Measurements from ENCODE around the gene SCAMP5. TPM values are rescaled to one million over a fixed set of nuclear protein-coding genes. Genes with fewer than 3 reads are reported as not detected.

The SCAMP5 gene
- total and polyA plus RNA-seq, 5 donors from 2014 or later = 0.20 to 1.3 (median 0.25) TPM; not detected in 2

DNA sequence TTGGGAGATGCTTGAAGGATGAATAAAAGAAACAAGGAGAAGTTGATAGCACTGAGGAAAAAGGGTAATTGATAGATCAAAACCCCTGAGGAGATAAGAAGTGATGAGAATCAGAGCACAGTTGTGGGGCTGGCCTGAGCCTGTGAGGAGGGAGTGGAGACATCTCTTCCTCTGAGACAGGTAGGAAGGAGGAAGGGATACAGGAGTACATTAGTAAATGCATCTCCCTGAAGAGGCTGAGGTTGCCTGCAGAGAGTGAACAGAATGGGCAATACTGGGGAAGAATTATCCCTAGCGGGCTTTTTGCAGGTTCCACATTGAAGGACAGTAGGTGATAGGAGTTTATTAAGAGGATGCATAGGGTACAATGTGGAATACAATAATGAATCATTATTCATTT, 17.3 kb upstream of the SCAMP5 start:
- H3K4me1 Mint-ChIP-seq = peaks cover 0 to 6% (median 0%) of the 10 kb centered on the region in 4 donors

DNA sequence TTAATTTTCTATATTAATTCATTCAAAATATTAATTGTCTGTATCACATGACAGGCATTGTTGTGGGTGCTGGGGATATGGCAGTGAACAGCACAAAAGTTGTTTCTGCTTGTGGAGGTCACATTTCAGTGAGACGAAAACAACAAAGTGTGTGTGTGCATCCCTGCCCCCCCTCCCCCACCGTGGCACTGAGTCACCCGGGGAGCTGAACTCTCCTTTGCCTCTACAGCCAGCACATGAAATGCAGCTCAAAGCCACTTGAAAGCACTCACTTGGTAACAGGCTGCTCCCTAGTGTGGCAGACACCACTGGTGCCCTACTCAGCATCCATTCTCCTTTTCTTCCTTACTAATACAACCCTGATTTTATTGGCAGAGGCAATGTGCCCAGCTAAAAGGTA, 16.9 kb upstream of the SCAMP5 start:
- Mint-ChIP-seq H3K4me1 (peaks cover 0 to 6% (median under 1%) of the 10 kb centered on the region in 4 donors), H3K27ac (no peak overlapping the region), H3K27me3 (peaks cover 9% of the 10 kb centered on the region), H3K9me3 (peaks cover 0 to 2% (median 0%) of the 10 kb centered on the region in 7 donors), H3K4me3 (no peak overlapping the region), H3K36me3 (no peaks in the 10 kb centered on the region)
- Histone ChIP-seq H3K9me3 (ENCODE audit: control insufficient read depth in 2 of 2, low read length in 2 of 2) (no peaks in the 10 kb centered on the region), H3K27me3 (ENCODE audit: control insufficient read depth, insufficient read depth, low read length) (no peaks in the 10 kb centered on the region), H3K27ac (ENCODE audit: insufficient read depth, low read length, poor library complexity, severe bottlenecking) (no peak overlapping the region), H3K36me3 (ENCODE audit: control insufficient read depth, insufficient read depth, low read length) (no peaks in the 10 kb centered on the region), H3K4me1 (ENCODE audit: control insufficient read depth, insufficient read depth, low read length, poor library complexity, severe bottlenecking) (no peaks in the 10 kb centered on the region), H3K4me3 (ENCODE audit: low read depth, low read length) (no peak overlapping the region)
- DNase-seq (peak in 1 of 3 donors; percentile 63), ATAC-seq (ENCODE audit: low read depth in 2 of 2) (peak; percentile 53 to 64)

More for the DNA sequence above, 17.3 kb upstream of the SCAMP5 start:
- Histone ChIP-seq H3K36me3 (ENCODE audit: control insufficient read depth, insufficient read depth, low read length) (no peaks in the 10 kb centered on the region), H3K4me1 (ENCODE audit: control insufficient read depth, insufficient read depth, low read length, poor library complexity, severe bottlenecking) (no peaks in the 10 kb centered on the region), H3K27me3 (ENCODE audit: control insufficient read depth, insufficient read depth, low read length) (no peaks in the 10 kb centered on the region), H3K4me3 (ENCODE audit: low read depth, low read length) (no peak overlapping the region), H3K9me3 (ENCODE audit: control insufficient read depth in 2 of 2, low read length in 2 of 2) (no peaks in the 10 kb centered on the region), H3K27ac (ENCODE audit: insufficient read depth, low read length, poor library complexity, severe bottlenecking) (no peak overlapping the region)
- H3K36me3 Mint-ChIP-seq = no peaks in the 10 kb centered on the region
- no peak overlapping the region for H3K27ac Mint-ChIP-seq
- ATAC-seq (ENCODE audit: low read depth in 2 of 2) = no peak
- DNase-seq = no peak
- H3K27me3 Mint-ChIP-seq = peaks cover 9% of the 10 kb centered on the region
- no peak overlapping the region for H3K4me3 Mint-ChIP-seq
- peaks cover 0 to 2% (median 0%) of the 10 kb centered on the region in 7 donors for H3K9me3 Mint-ChIP-seq

DNA sequence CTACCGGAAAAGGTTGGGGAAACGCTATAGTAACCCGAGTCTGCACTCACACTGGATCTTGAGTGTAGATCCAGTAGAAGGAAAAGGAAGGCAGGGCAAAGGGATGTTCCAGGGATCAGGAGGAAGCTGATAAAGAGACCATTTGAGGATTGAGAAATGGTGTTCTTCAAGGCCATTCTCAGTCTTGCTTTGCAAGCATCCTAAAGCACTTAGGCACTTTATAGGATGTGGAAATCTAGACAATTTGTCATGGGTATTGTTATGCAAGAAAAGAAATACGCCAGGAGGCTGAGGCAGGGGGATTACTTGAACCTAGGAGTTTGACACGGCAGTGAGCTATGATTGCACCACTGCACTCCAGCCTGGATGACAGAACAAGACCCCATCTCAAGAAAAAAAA, 13.2 kb upstream of the SCAMP5 start:
- no peaks in the 10 kb centered on the region for H3K9me3 ChIP-seq (ENCODE audit: control insufficient read depth in 2 of 2, low read length in 2 of 2)
- Mint-ChIP-seq H3K9me3 (peaks cover 0 to 1% (median 0%) of the 10 kb centered on the region in 7 donors), H3K4me1 (peaks cover 0 to 8% (median 3%) of the 10 kb centered on the region in 4 donors), H3K27me3 (peaks cover 4% of the 10 kb centered on the region), H3K27ac (no peak overlapping the region), H3K36me3 (no peaks in the 10 kb centered on the region), H3K4me3 (peak overlapping the region in 1 of 4 donors; percentile 49)
- H3K27me3 ChIP-seq (ENCODE audit: control insufficient read depth, insufficient read depth, low read length) = no peaks in the 10 kb centered on the region
- no peaks in the 10 kb centered on the region for H3K4me1 ChIP-seq (ENCODE audit: control insufficient read depth, insufficient read depth, low read length, poor library complexity, severe bottlenecking)
- H3K36me3 ChIP-seq (ENCODE audit: control insufficient read depth, insufficient read depth, low read length) = no peaks in the 10 kb centered on the region
- DNase-seq (no peak), ATAC-seq (ENCODE audit: low read depth in 2 of 2) (no peak)
- H3K27ac ChIP-seq (ENCODE audit: insufficient read depth, low read length, poor library complexity, severe bottlenecking) = no peak overlapping the region
- H3K4me3 ChIP-seq (ENCODE audit: low read depth, low read length) = no peak overlapping the region

DNA sequence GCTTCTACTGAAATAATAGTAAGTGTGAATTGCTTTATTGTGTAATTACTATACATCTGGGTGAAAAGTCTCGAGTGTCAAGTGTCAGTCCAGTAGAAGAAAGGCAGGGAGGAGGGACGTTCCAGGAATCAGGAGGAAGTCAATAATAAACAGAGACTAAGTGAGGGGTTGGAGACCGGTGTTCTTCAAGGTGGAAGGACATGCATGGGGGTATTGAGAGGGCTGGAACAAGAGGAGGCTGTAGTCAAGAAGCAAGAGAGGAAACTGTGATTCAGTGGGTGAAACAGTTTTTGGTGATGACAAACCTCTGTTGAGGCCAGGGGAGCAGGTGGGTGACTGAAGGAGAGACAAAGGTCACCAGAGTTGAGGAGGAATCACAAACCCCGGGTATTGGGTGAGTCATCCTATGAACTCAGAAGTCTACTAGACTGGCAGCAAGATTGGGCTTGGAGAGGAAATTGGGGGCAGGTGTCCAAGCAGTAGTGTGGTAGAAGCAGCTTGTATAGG, 11.6 kb upstream of the SCAMP5 start:
- Histone ChIP-seq H3K4me3 (ENCODE audit: low read depth, low read length) (no peak overlapping the region), H3K36me3 (ENCODE audit: control insufficient read depth, insufficient read depth, low read length) (no peaks in the 10 kb centered on the region), H3K9me3 (ENCODE audit: control insufficient read depth in 2 of 2, low read length in 2 of 2) (no peaks in the 10 kb centered on the region), H3K27ac (ENCODE audit: insufficient read depth, low read length, poor library complexity, severe bottlenecking) (no peak overlapping the region), H3K27me3 (ENCODE audit: control insufficient read depth, insufficient read depth, low read length) (no peaks in the 10 kb centered on the region), H3K4me1 (ENCODE audit: control insufficient read depth, insufficient read depth, low read length, poor library complexity, severe bottlenecking) (no peaks in the 10 kb centered on the region)
- Mint-ChIP-seq H3K9me3 (peaks cover 0 to 1% (median 0%) of the 10 kb centered on the region in 7 donors), H3K4me1 (peaks cover 0 to 8% (median 0%) of the 10 kb centered on the region in 4 donors), H3K27ac (no peak overlapping the region), H3K4me3 (no peak overlapping the region), H3K36me3 (no peaks in the 10 kb centered on the region), H3K27me3 (peaks cover 4% of the 10 kb centered on the region)
- peak in 1 of 2 donors; percentile 59 for ATAC-seq (ENCODE audit: low read depth in 2 of 2)
- peak in 1 of 3 donors; percentile 64 for DNase-seq

DNA sequence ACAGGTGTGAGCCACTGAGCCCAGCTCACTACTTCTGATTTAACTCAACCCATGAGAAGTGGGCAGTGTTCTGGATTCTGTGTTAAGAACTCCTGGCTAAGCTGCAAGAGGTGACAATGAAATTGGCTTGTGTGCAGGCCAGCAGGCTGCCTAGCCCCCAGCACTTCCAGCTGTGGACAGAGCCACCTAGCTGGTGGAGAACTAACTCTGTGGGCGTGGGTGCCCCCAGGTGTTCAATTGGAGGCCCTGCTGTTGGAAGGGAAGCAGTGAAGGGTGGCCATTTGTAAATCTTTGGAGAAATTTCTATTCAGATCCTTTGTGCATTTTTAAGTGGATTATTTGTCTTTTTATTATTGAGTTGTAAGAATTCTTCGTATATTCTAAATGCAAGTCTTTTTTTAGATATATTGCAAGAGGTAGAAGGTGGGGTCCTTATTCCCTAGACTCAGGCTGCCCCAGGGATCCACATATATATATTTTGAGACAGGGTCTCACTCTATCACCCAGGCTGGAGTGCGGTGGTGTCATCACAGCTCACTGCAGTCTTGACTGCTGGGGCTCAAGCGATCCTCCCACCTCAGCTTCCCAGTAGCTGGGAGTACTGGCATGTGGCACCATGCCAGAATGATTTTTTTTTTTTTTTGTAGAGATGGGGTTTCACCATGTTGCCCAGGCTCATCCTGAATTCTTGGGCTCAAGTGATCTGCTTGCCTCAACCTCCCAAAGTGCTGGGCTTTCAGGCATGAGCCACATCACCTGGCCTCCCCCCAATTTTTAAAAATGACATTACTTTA, 7.2 kb upstream of the SCAMP5 start:
- DNase-seq (peak in 2 of 3 donors; percentile 11 to 61), ATAC-seq (ENCODE audit: low read depth in 2 of 2) (peak in 1 of 2 donors; percentile 64)
- no peak overlapping the region for H3K4me3 Mint-ChIP-seq
- Histone ChIP-seq H3K36me3 (ENCODE audit: control insufficient read depth, insufficient read depth, low read length) (no peaks in the 10 kb centered on the region), H3K27ac (ENCODE audit: insufficient read depth, low read length, poor library complexity, severe bottlenecking) (no peak overlapping the region), H3K27me3 (ENCODE audit: control insufficient read depth, insufficient read depth, low read length) (no peaks in the 10 kb centered on the region), H3K9me3 (ENCODE audit: control insufficient read depth in 2 of 2, low read length in 2 of 2) (no peaks in the 10 kb centered on the region), H3K4me1 (ENCODE audit: control insufficient read depth, insufficient read depth, low read length, poor library complexity, severe bottlenecking) (no peaks in the 10 kb centered on the region), H3K4me3 (ENCODE audit: low read depth, low read length) (no peak overlapping the region)
- peaks cover 0 to 8% (median 0%) of the 10 kb centered on the region in 4 donors for H3K4me1 Mint-ChIP-seq
- no peak overlapping the region for H3K27ac Mint-ChIP-seq
- H3K27me3 Mint-ChIP-seq = peaks cover 5% of the 10 kb centered on the region
- no peaks in the 10 kb centered on the region for H3K36me3 Mint-ChIP-seq
- peaks cover 0 to 2% (median 0%) of the 10 kb centered on the region in 7 donors for H3K9me3 Mint-ChIP-seq

DNA sequence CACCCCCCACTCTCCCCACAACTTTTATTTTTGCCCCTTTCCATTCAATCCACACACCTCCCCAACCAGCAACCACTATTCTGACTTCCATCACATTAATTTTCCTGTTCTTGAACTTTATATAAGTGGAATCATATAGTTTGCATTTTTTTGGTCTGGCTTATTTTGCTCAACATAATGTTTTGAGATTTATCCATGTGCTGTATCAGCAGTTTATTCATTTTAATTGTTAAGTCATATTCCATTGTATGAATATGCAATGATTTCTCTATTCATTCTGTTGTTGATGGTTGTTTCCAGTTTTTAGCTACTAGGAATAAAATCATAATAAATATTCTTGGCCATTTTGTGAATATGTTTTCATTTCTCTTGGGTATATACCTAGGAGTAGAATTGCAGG, 5.8 kb upstream of the SCAMP5 start:
- Histone ChIP-seq H3K4me3 (ENCODE audit: low read depth, low read length) (no peak overlapping the region), H3K36me3 (ENCODE audit: control insufficient read depth, insufficient read depth, low read length) (no peaks in the 10 kb centered on the region), H3K4me1 (ENCODE audit: control insufficient read depth, insufficient read depth, low read length, poor library complexity, severe bottlenecking) (no peaks in the 10 kb centered on the region), H3K9me3 (ENCODE audit: control insufficient read depth in 2 of 2, low read length in 2 of 2) (no peaks in the 10 kb centered on the region), H3K27ac (ENCODE audit: insufficient read depth, low read length, poor library complexity, severe bottlenecking) (no peak overlapping the region), H3K27me3 (ENCODE audit: control insufficient read depth, insufficient read depth, low read length) (peaks cover 2% of the 10 kb centered on the region)
- DNase-seq (no peak), ATAC-seq (ENCODE audit: low read depth in 2 of 2) (no peak)
- Mint-ChIP-seq H3K27ac (no peak overlapping the region), H3K9me3 (peaks cover 0 to 2% (median 0%) of the 10 kb centered on the region in 7 donors), H3K27me3 (peaks cover 5% of the 10 kb centered on the region), H3K4me1 (peaks cover 0 to under 1% (median under 1%) of the 10 kb centered on the region in 4 donors), H3K36me3 (no peaks in the 10 kb centered on the region), H3K4me3 (no peak overlapping the region)

DNA sequence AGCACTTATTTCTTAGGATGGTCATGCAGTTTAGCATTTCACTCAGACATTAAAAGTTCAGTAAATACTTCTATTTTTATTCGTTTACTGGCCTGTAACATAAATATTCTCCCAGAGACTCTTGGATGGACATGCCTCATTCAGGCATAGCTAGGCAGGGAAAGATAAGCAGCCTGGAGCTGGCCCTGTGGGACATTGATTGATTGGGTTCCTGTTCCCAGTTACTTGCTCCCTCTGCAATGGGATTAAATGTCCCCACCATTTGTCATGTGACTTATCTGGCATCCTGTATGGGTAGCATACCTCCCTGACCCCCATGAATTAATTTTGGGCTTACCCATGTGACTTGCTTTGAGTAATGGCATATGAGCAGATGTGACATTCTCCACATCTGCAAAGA, 2.7 kb upstream of the SCAMP5 start:
- Histone ChIP-seq H3K9me3 (ENCODE audit: control insufficient read depth in 2 of 2, low read length in 2 of 2) (no peaks in the 10 kb centered on the region), H3K36me3 (ENCODE audit: control insufficient read depth, insufficient read depth, low read length) (no peaks in the 10 kb centered on the region), H3K4me3 (ENCODE audit: low read depth, low read length) (no peak overlapping the region), H3K4me1 (ENCODE audit: control insufficient read depth, insufficient read depth, low read length, poor library complexity, severe bottlenecking) (peaks cover 14% of the 10 kb centered on the region), H3K27me3 (ENCODE audit: control insufficient read depth, insufficient read depth, low read length) (peaks cover 12% of the 10 kb centered on the region), H3K27ac (ENCODE audit: insufficient read depth, low read length, poor library complexity, severe bottlenecking) (no peak overlapping the region)
- H3K27ac Mint-ChIP-seq = no peak overlapping the region
- peaks cover 28% of the 10 kb centered on the region for H3K27me3 Mint-ChIP-seq
- no peak for ATAC-seq (ENCODE audit: low read depth in 2 of 2)
- no peaks in the 10 kb centered on the region for H3K36me3 Mint-ChIP-seq
- peaks cover 0 to 5% (median 1%) of the 10 kb centered on the region in 7 donors for H3K9me3 Mint-ChIP-seq
- DNase-seq = no peak
- H3K4me3 Mint-ChIP-seq = no peak overlapping the region
- peaks cover 0 to 18% (median 10%) of the 10 kb centered on the region in 4 donors for H3K4me1 Mint-ChIP-seq
